ENCODE measurements around the gene MADD. TPM values are rescaled to one million over a fixed set of nuclear protein-coding genes. Genes with fewer than 3 reads are reported as not detected.

The MADD gene
- total RNA-seq, 1 experiment from 2014 or later: 12.9 TPM

DNA sequence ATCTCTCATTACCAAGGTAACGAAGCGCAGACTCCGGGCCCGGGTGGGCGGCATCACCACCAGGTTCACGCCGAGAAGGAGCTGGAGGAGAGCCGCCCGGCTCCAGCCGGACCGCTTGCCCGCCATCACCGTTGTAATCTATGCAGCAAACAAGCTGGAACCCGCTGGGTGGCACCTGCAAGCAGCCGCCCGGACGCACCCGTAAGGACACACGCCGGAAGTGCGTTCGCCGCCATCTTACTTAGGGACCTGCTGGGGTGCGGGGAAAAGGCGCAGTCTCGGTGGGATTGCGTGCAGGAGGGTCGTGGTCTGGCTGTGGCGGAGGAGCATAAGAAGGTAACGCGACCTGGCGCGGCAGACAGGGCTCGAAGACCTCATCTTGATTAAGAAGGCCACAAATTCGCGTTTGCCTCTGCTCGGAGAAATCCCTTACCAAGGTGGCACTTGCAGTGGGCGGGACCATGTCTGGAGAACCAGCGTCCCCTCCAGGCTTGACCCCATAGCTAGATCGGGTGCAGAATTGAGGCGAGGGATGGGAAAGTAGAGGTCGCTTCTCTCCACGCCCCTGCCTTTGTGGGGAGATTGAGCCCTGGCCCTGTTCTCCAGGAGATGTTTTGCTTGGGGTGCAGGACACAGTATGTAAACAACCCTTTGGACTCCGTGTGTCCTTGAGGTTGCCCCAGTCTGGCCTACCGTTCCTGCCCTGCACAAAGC is 21.1 kb upstream of the MADD start, which contains the start of gene ACP2:
Gene ACP2, minus strand, starts transcription at position 151 of the 714 bp plus-strand sequence. Its CDS starts 25 bp downstream, at position 126.
- DNase-seq (ENCODE audit: low spot score): peak; percentile 91

DNA sequence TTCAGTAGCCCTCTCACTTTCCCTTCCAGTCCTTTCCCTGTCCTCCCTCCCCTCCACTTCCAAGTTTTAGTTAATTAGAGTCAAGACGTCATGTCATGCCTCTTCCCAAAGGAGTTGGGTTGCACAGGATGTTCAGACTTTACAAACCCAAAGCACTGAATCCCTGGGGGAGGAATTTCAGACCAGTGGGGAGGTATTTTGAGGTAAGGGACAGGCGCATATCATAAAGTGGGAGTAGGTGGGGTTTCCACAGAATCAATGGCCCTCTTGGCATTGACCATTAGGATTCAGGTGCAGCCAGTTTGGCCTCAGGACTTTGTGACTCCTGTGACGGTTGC is 20.6 kb upstream of the MADD start:
- in situ Hi-C loops (cut with HindIII; ENCODE audit: low sequenced_read_pairs): no loop called here
- DNase-seq (ENCODE audit: low spot score): no peak

More for the DNA sequence above, 21.1 kb upstream of the MADD start, which contains the start of gene ACP2:
- in situ Hi-C loops (cut with HindIII; ENCODE audit: low sequenced_read_pairs): no loop called here

DNA sequence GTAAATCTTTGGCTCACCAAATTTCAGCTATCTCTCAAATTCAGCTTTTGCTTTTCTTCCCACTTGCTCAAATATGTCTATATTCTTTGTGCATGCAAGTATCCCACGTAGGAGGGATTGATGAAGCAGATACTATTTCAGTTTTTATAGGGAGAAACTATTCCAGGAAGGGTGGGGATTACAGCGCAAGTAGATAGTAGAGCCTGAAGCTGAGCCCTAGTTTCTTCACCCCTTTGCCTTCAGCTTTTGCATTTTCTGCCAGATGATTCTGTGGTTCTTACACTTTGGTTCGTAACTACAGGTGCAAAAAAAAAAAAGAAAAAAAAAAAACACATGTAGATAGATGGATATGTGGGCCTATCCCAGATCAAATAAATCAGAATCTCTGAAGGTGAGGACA is 18.2 kb upstream of the MADD start:
- in situ Hi-C loops (cut with HindIII; ENCODE audit: low sequenced_read_pairs): no loop called here
- DNase-seq (ENCODE audit: low spot score): no peak

- in situ Hi-C loops (cut with HindIII; ENCODE audit: low sequenced_read_pairs): no loop called here
- DNase-seq (ENCODE audit: low spot score): no peak
These were observed 16.3 kb upstream of the MADD start for GRCh38 chr11:47253660-47254059.

DNA sequence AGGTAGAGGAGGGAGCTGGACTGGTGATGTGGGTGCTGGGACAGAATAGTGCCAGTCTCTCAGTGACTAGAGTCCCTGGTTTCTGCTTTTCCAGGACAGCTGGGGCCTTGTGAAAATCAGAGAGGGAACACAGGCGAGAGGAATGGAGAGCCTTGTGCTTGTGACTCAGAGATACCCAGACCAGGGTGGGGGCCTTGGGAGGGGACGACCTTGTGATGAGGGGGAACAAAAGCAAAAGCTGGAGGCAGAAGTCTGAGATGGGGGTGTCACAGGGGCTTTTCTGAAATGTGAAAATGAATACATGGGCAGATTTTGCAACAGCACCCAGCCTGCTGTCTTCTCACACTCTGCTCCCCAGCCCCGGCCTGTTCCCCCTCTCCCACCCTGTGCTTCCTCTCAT is 15.5 kb upstream of the MADD start:
- in situ Hi-C loops (cut with HindIII; ENCODE audit: low sequenced_read_pairs): no loop called here

GRCh38 chr11:47256374-47256773 is 13.6 kb upstream of the MADD start:
- DNase-seq (ENCODE audit: low spot score): no peak
- in situ Hi-C loops (cut with HindIII; ENCODE audit: low sequenced_read_pairs): no loop called here

More for the DNA sequence above, 15.5 kb upstream of the MADD start:
- no peak for DNase-seq (ENCODE audit: low spot score)

DNA sequence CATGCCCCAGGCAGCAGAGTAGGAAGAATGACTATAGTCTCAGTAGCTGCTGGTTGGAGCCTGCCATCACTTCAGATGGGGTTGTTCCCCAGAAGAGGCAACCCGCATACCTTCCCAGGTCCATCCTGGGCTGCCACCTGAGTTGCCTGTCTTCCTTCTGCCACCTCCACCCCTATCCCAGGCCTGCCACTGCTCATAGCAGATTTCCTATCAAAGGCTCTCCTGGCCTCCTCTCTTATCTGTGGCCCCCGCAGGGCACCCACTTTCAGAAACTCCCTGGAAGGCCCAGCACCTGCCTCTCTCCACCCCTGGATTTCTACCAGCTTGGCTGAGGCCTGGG is 12.8 kb upstream of the MADD start:
- no peak for DNase-seq (ENCODE audit: low spot score)
- in situ Hi-C loops (cut with HindIII; ENCODE audit: low sequenced_read_pairs): no loop called here

- in situ Hi-C loops (cut with HindIII; ENCODE audit: low sequenced_read_pairs): no loop called here
- peak; percentile 39 for DNase-seq (ENCODE audit: low spot score)
These were observed 12.2 kb upstream of the MADD start, which contains the start of gene NR1H3 for GRCh38 chr11:47257517-47258316. Gene NR1H3 (plus strand): TSS chr11:47257996. CDS start chr11:47259217, 1,221 bp downstream.

- in situ Hi-C loops (cut with HindIII; ENCODE audit: low sequenced_read_pairs): no loop called here
- no peak for DNase-seq (ENCODE audit: low spot score)
These were observed 11.5 kb upstream of the MADD start for GRCh38 chr11:47258317-47258902.

DNA sequence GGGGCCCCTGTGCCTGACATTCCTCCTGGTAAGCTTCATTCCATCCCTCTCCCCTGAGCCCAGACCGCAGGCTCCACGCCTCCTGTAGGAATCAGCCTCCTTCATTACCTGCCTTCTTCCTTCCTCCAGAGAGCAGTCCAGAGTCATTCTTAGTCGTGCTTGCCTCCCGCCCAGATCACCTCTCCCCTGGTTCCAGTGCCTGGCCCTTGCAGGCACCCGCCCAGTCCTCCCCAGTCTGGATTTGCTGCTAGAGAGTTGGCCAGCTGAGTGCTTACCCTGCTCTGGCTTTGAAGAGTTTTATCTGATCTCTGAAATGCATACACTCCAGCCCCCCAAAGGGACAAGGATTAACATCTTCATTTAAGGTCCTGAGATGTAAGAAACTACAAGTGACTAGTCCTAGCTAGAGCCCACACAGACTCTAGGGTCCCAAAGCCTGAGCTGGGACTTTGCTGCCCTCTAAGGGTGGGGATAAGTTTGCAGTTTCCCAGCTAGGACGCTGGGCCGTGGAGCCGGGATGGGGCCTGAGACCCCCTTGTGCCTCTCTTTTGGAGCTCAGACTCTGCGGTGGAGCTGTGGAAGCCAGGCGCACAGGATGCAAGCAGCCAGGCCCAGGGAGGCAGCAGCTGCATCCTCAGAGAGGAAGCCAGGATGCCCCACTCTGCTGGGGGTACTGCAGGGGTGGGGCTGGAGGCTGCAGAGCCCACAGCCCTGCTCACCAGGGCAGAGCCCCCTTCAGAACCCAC is 10.5 kb upstream of the MADD start:
- DNase-seq (ENCODE audit: low spot score): peak; percentile 30
- in situ Hi-C loops (cut with HindIII; ENCODE audit: low sequenced_read_pairs): no loop called here

DNA sequence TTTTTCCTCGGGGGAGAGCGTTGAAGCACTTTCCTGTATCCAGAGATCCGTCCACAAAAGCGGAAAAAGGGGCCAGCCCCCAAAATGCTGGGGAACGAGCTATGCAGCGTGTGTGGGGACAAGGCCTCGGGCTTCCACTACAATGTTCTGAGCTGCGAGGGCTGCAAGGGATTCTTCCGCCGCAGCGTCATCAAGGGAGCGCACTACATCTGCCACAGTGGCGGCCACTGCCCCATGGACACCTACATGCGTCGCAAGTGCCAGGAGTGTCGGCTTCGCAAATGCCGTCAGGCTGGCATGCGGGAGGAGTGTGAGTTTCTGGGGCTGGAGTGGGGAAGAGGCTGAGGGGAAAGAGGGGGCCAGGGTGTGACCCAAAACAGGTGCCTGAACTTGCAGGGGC is 9.6 kb upstream of the MADD start:
- no peak for DNase-seq (ENCODE audit: low spot score)
- in situ Hi-C loops (cut with HindIII; ENCODE audit: low sequenced_read_pairs): no loop called here

GRCh38 chr11:47261291-47261800 is 8.6 kb upstream of the MADD start:
- in situ Hi-C loops (cut with HindIII; ENCODE audit: low sequenced_read_pairs): no loop called here
- no peak for DNase-seq (ENCODE audit: low spot score)

- DNase-seq (ENCODE audit: low spot score): no peak
- in situ Hi-C loops (cut with HindIII; ENCODE audit: low sequenced_read_pairs): no loop called here
These were observed 5.8 kb upstream of the MADD start for GRCh38 chr11:47264119-47264518.

- in situ Hi-C loops (cut with HindIII; ENCODE audit: low sequenced_read_pairs): no loop called here
- DNase-seq (ENCODE audit: low spot score): no peak
These were observed 5.4 kb upstream of the MADD start for GRCh38 chr11:47264521-47264920.

GRCh38 chr11:47267876-47268275 is 2.1 kb upstream of the MADD start:
- in situ Hi-C loops (cut with HindIII; ENCODE audit: low sequenced_read_pairs): no loop called here
- no peak for DNase-seq (ENCODE audit: low spot score)

DNA sequence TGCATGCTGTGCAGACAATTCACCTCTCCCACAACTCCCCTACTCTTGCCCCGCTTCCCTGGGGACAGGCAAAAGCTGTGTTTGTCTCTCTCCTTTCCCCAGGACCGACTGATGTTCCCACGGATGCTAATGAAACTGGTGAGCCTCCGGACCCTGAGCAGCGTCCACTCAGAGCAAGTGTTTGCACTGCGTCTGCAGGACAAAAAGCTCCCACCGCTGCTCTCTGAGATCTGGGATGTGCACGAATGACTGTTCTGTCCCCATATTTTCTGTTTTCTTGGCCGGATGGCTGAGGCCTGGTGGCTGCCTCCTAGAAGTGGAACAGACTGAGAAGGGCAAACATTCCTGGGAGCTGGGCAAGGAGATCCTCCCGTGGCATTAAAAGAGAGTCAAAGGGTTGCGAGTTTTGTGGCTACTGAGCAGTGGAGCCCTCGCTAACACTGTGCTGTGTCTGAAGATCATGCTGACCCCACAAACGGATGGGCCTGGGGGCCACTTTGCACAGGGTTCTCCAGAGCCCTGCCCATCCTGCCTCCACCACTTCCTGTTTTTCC is 1.4 kb upstream of the MADD start:
- in situ Hi-C loops (cut with HindIII; ENCODE audit: low sequenced_read_pairs): no loop called here
- no peak for DNase-seq (ENCODE audit: low spot score)

- peak; percentile 87 for DNase-seq (ENCODE audit: low spot score)
- in situ Hi-C loops (cut with HindIII; ENCODE audit: low sequenced_read_pairs): no loop called here
These were observed 718 bp upstream of the MADD start for GRCh38 chr11:47269002-47269828.

All from G401 (cell line).